Large intestine (tissue), 3 donors: Measurements from ENCODE around the gene RPS27. TPM values are rescaled to one million over a fixed set of nuclear protein-coding genes. Genes with fewer than 3 reads are reported as not detected.

Experiments
- DNase-seq, 2 donors: peaks; one replicate each; pipeline versions ENCODE4 v3.0.0 to v3.0.0-alpha.2; 2013
- H3K27ac ChIP-seq: one replicate; pipeline ENCODE4 v1.5.1; 2013; ENCODE audit warnings: low read length
- H3K27me3 ChIP-seq: 2 replicates; pipeline ENCODE4 v1.6.1; 2013; ENCODE audit warnings: low read length; ENCODE audit not compliant: control insufficient read depth, insufficient read depth
- H3K36me3 ChIP-seq: 2 replicates; pipeline ENCODE4 v1.6.1; 2013; ENCODE audit warnings: low read length; ENCODE audit not compliant: control insufficient read depth, insufficient read depth
- H3K4me1 ChIP-seq: one replicate; pipeline ENCODE4 v1.6.1; 2013; ENCODE audit warnings: low read length; ENCODE audit not compliant: control insufficient read depth, insufficient read depth
- H3K4me3 ChIP-seq: one replicate; pipeline ENCODE4 v1.5.1; 2013; ENCODE audit warnings: low read length
- H3K9me3 ChIP-seq: one replicate; pipeline ENCODE4 v1.6.1; 2013; ENCODE audit warnings: mild to moderate bottlenecking, low read depth, low read length, moderate library complexity; ENCODE audit not compliant: control insufficient read depth
- WGBS: methylation state at CpG from one replicate; pipeline ENCODE4 v1.1.5; 2013; ENCODE audit warnings: low lambda C conversion rate; ENCODE audit not compliant: insufficient coverage; 5-methylcytosine and 5-hydroxymethylcytosine counted together
- polyA plus RNA-seq: library from polyadenylated mRNA; unstranded; fragments of 120-200 nt; gene quantifications from one replicate; pipeline ENCODE4 v1.2.1, GENCODE V29; 2013

The RPS27 gene
- polyA plus RNA-seq, 1 donor, result 5,987 TPM

GRCh38 chr1:153958961-153959260, 31.7 kb upstream of the RPS27 start:
- 0% methylated on average over 1 of the region's 4 CpGs for WGBS
- peak overlapping the region; percentile 19 for H3K4me3 ChIP-seq

GRCh38 chr1:153959454-153959853, 31.1 kb upstream of the RPS27 start:
- no CpG with 5 or more reads among the region's 3 CpGs for WGBS
- DNase-seq, result no peak
- peaks cover 32% of the 10 kb centered on the region for H3K4me1 ChIP-seq
- H3K4me3 ChIP-seq, result no peak overlapping the region
- peaks cover 23% of the 10 kb centered on the region for H3K36me3 ChIP-seq
- H3K27ac ChIP-seq, result no peak overlapping the region
- H3K9me3 ChIP-seq, result no peaks in the 10 kb centered on the region
- H3K27me3 ChIP-seq, result no peaks in the 10 kb centered on the region

More at GRCh38 chr1:153958961-153959260, 31.7 kb upstream of the RPS27 start:
- Histone ChIP-seq H3K36me3 (peaks cover 28% of the 10 kb centered on the region), H3K27ac (peak overlapping the region; percentile 14), H3K27me3 (no peaks in the 10 kb centered on the region), H3K4me1 (peaks cover 37% of the 10 kb centered on the region), H3K9me3 (no peaks in the 10 kb centered on the region)
- DNase-seq, result no peak

GRCh38 chr1:153960206-153960605, 30.4 kb upstream of the RPS27 start:
- Histone ChIP-seq H3K27ac (no peak overlapping the region), H3K4me3 (no peak overlapping the region), H3K27me3 (no peaks in the 10 kb centered on the region), H3K4me1 (peaks cover 31% of the 10 kb centered on the region), H3K9me3 (no peaks in the 10 kb centered on the region), H3K36me3 (peaks cover 18% of the 10 kb centered on the region)
- WGBS, result no CpG with 5 or more reads among the region's 11 CpGs
- DNase-seq, result no peak

GRCh38 chr1:153961421-153961820, 29.1 kb upstream of the RPS27 start:
- H3K4me1 ChIP-seq, result peaks cover 27% of the 10 kb centered on the region
- H3K9me3 ChIP-seq, result no peaks in the 10 kb centered on the region
- H3K27me3 ChIP-seq, result no peaks in the 10 kb centered on the region
- peak overlapping the region; percentile 96 for H3K27ac ChIP-seq
- H3K36me3 ChIP-seq, result peaks cover 18% of the 10 kb centered on the region
- DNase-seq, result no peak
- peak overlapping the region; percentile 81 for H3K4me3 ChIP-seq
- WGBS, result 60% methylated on average over 1 of the region's 4 CpGs

- Histone ChIP-seq H3K4me1 (peaks cover 18% of the 10 kb centered on the region), H3K4me3 (peak overlapping the region; percentile 81), H3K27me3 (no peaks in the 10 kb centered on the region), H3K9me3 (no peaks in the 10 kb centered on the region), H3K27ac (peak overlapping the region; percentile 96), H3K36me3 (peaks cover 18% of the 10 kb centered on the region)
- no CpG with 5 or more reads among the region's 16 CpGs for WGBS
- peak in 1 of 2 donors; percentile 70 for DNase-seq
Observed at GRCh38 chr1:153962088-153963029, 28.2 kb upstream of the RPS27 start.

GRCh38 chr1:153963030-153963849, 27.3 kb upstream of the RPS27 start, which contains the start of gene SLC39A1:
Gene SLC39A1, minus strand, starts transcription at chr1:153963537. Its CDS starts 822 bp downstream, at chr1:153962715.
- Histone ChIP-seq H3K27me3 (no peaks in the 10 kb centered on the region), H3K36me3 (peaks cover 18% of the 10 kb centered on the region), H3K27ac (peak within 1 kb of the TSS; percentile 96), H3K4me3 (peak within 1 kb of the TSS; percentile 81), H3K9me3 (no peaks in the 10 kb centered on the region), H3K4me1 (peaks cover 17% of the 10 kb centered on the region)
- WGBS, result no CpG with 5 or more reads among the region's 54 CpGs
- peak; percentile 97 to 98 for DNase-seq

GRCh38 chr1:153963850-153964331, 26.7 kb upstream of the RPS27 start:
- H3K4me1 ChIP-seq, result peaks cover 15% of the 10 kb centered on the region
- H3K27ac ChIP-seq, result peak overlapping the region; percentile 96
- H3K9me3 ChIP-seq, result no peaks in the 10 kb centered on the region
- H3K27me3 ChIP-seq, result no peaks in the 10 kb centered on the region
- peak; percentile 77 to 87 for DNase-seq
- no CpG with 5 or more reads among the region's 22 CpGs for WGBS
- H3K4me3 ChIP-seq, result peak overlapping the region; percentile 81
- H3K36me3 ChIP-seq, result peaks cover 18% of the 10 kb centered on the region

GRCh38 chr1:153967107-153967999, 23.2 kb upstream of the RPS27 start, which contains the start of gene CREB3L4:
Gene CREB3L4, plus strand, starts transcription at chr1:153967902. Its CDS starts 624 bp downstream, at chr1:153968526.
- H3K4me1 ChIP-seq, result peaks cover 4% of the 10 kb centered on the region
- H3K27me3 ChIP-seq, result no peaks in the 10 kb centered on the region
- peak; percentile 94 to 96 for DNase-seq
- H3K4me3 ChIP-seq, result peak within 1 kb of the TSS; percentile 54
- H3K36me3 ChIP-seq, result no peaks in the 10 kb centered on the region
- no peaks in the 10 kb centered on the region for H3K9me3 ChIP-seq
- peak within 1 kb of the TSS; percentile 81 for H3K27ac ChIP-seq
- no CpG with 5 or more reads among the region's 60 CpGs for WGBS

- Histone ChIP-seq H3K9me3 (no peaks in the 10 kb centered on the region), H3K4me1 (no peaks in the 10 kb centered on the region), H3K36me3 (peaks cover under 1% of the 10 kb centered on the region), H3K27ac (peak overlapping the region; percentile 81), H3K4me3 (peak overlapping the region; percentile 54), H3K27me3 (no peaks in the 10 kb centered on the region)
- WGBS, result no CpG with 5 or more reads among the region's 8 CpGs
- no peak for DNase-seq
Observed at GRCh38 chr1:153968000-153968363, 22.6 kb upstream of the RPS27 start.
